ENCODE results near the gene LTBP2.

DNA sequence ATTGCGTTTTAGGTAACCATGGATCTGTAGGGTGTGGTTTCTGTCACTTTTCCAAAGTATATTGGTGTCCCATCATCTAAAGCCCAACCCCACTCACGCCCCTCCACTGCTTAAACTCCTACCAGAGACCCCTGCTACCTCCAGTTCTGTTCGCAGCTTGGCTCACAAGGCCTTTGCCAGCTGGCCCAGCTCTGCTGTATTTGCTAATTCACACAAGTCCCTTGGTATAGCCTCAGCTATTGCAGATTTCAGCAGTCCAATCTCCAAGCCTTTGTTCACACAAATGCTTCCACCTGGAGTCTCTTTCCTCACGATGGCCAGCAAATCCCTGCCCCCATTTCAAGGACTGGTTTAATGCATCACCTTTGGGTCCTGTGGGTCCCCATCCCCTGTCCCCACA, 94.3 kb downstream of the LTBP2 start:
- TF ChIP-seq, protein P1, sequence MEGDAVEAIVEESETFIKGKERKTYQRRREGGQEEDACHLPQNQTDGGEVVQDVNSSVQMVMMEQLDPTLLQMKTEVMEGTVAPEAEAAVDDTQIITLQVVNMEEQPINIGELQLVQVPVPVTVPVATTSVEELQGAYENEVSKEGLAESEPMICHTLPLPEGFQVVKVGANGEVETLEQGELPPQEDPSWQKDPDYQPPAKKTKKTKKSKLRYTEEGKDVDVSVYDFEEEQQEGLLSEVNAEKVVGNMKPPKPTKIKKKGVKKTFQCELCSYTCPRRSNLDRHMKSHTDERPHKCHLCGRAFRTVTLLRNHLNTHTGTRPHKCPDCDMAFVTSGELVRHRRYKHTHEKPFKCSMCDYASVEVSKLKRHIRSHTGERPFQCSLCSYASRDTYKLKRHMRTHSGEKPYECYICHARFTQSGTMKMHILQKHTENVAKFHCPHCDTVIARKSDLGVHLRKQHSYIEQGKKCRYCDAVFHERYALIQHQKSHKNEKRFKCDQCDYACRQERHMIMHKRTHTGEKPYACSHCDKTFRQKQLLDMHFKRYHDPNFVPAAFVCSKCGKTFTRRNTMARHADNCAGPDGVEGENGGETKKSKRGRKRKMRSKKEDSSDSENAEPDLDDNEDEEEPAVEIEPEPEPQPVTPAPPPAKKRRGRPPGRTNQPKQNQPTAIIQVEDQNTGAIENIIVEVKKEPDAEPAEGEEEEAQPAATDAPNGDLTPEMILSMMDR (IDR thresholded peaks at IDR 0.05) = no peak
- TF ChIP-seq MAZ (IDR thresholded peaks at IDR 0.05; ENCODE audit: borderline replicate concordance, low read depth, low read length) (no peak), POLR2A (IDR thresholded peaks at IDR 0.05; ENCODE audit: low read length) (no peak), JUN (IDR thresholded peaks at IDR 0.05) (no peak)
